PC-3 (cell line): ENCODE measurements around the gene CLDN11. TPM values are rescaled to one million over a fixed set of nuclear protein-coding genes. Genes with fewer than 3 reads are reported as not detected.

Experiments used
- ATAC-seq: fragments of 200-7000 bp; cut with Tn5 transposase; 2 replicates; pipeline ENCODE4 v1.9.1; 2020; ENCODE audit warnings: mild to moderate bottlenecking, moderate library complexity
- BruUV-seq: library from RNA; stranded (reverse); fragments of 400-500 nt; replicated peaks from 2 replicates; lab custom pipeline; 2021; lab: Mats Ljungman, UMichigan
- CTCF ChIA-PET: fragments of 300-600 bp; sonication (Branson Sonifier 250); formaldehyde crosslinking; loops from one replicate; lab custom pipeline; 2022; ENCODE audit warnings: antibody characterized with exemption; lab: Charles Lee
- POLR2A ChIA-PET: fragments of 300-600 bp; sonication (Branson Sonifier 250); formaldehyde crosslinking; loops from one replicate; lab custom pipeline; 2022; ENCODE audit warnings: antibody characterized with exemption; ENCODE audit not compliant: unreplicated experiment; lab: Charles Lee
- DNase-seq: peaks from one replicate; pipeline ENCODE4 v3.0.0-alpha.2; 2015
- H2AFZ ChIP-seq: fragments of 300-600 bp; sonication (generic); 2 replicates; pipeline ENCODE4 v1.6.0; 2016; ENCODE audit warnings: antibody characterized with exemption, low read length
- H3F3A ChIP-seq: fragments of 300-600 bp; sonication (generic); one replicate; pipeline ENCODE4 v1.6.0; 2017; ENCODE audit warnings: antibody characterized with exemption, low read length, control low read depth, mild to moderate bottlenecking; ENCODE audit not compliant: unreplicated experiment
- H3K27ac ChIP-seq: fragments of 300-600 bp; sonication (generic); 2 replicates; pipeline ENCODE4 v1.5.1; 2016; ENCODE audit warnings: mild to moderate bottlenecking, low read length
- H3K27me3 ChIP-seq: fragments of 300-600 bp; sonication (generic); 2 replicates; pipeline ENCODE4 v1.6.1; 2016; ENCODE audit warnings: low read length, mixed read lengths
- H3K36me3 ChIP-seq: fragments of 300-600 bp; sonication (generic); 2 replicates; pipeline ENCODE4 v1.6.1; 2016; ENCODE audit warnings: low read depth, mixed run types, low read length, mixed read lengths
- H3K4me1 ChIP-seq: fragments of 300-600 bp; sonication (generic); 2 replicates; pipeline ENCODE4 v1.5.1; 2016; ENCODE audit warnings: low read length; ENCODE audit not compliant: insufficient read depth
- H3K4me2 ChIP-seq: fragments of 300-600 bp; sonication (generic); 2 replicates; pipeline ENCODE4 v1.6.0; 2016; ENCODE audit warnings: low read length
- H3K4me3 ChIP-seq: fragments of 300-600 bp; sonication (generic); 2 replicates; pipeline ENCODE4 v1.5.1; 2016; ENCODE audit warnings: mild to moderate bottlenecking, low read length, mixed read lengths
- H3K79me2 ChIP-seq: fragments of 300-600 bp; sonication (generic); 2 replicates; pipeline ENCODE4 v1.6.1; 2017; ENCODE audit warnings: low read length, mixed read lengths
- H3K9ac ChIP-seq: fragments of 300-600 bp; sonication (generic); 2 replicates; pipeline ENCODE4 v1.6.0; 2016; ENCODE audit warnings: mild to moderate bottlenecking, low read length
- H3K9me2 ChIP-seq: fragments of 300-600 bp; sonication (generic); replicated peaks from 2 replicates; pipeline ENCODE4 v1.6.1; 2016; ENCODE audit warnings: mixed run types, low read length, mixed read lengths
- H3K9me3 ChIP-seq: fragments of 300-600 bp; sonication (generic); 2 replicates; pipeline ENCODE4 v1.6.1; 2016; ENCODE audit warnings: low read length, mixed read lengths
- H4K20me1 ChIP-seq: fragments of 300-600 bp; sonication (generic); 2 replicates; pipeline ENCODE4 v1.6.1; 2016; ENCODE audit warnings: low read length, mixed read lengths
- CTCF ChIP-seq: fragments of 300-600 bp; sonication (generic); conservative IDR thresholded peaks from 2 replicates; pipeline ENCODE4 v1.5.1; 2017; ENCODE audit warnings: antibody characterized with exemption, low read depth, mild to moderate bottlenecking, low read length
- EZH2 ChIP-seq: fragments of 300-600 bp; sonication (generic); IDR thresholded peaks from one replicate; pipeline ENCODE4 v1.6.1; 2017; ENCODE audit warnings: antibody characterized with exemption, mild to moderate bottlenecking, low read length; ENCODE audit not compliant: unreplicated experiment
- EZH2phosphoT487 ChIP-seq: fragments of 300-600 bp; sonication (generic); IDR thresholded peaks from 2 replicates; pipeline ENCODE4 v1.6.1; 2018; ENCODE audit warnings: mild to moderate bottlenecking, antibody characterized with exemption, low read length, borderline replicate concordance
- intact Hi-C: fragments of 100-400 bp; cut with micrococcal nuclease; formaldehyde crosslinking; loops from 2 replicates; pipeline ENCODE4 v1.9.0; 2023
- total RNA-seq: library from RNA; depleted of rRNA; stranded (reverse); fragments of >200 nt; gene quantifications from 2 replicates; pipeline ENCODE4 v1.2.3, GENCODE V29; 2014

Gene CLDN11
- total RNA-seq, 1 experiment from 2014 or later = 32.0 TPM

GRCh38 chr3:170448584-170448983 lies 29.9 kb downstream of the CLDN11 start:
- no peaks in the 10 kb centered on the region for H3F3A ChIP-seq
- H3K4me3 ChIP-seq = no peak overlapping the region
- no peaks in the 10 kb centered on the region for H3K36me3 ChIP-seq
- no peaks in the 10 kb centered on the region for H3K79me2 ChIP-seq
- H2AFZ ChIP-seq = no peak overlapping the region
- DNase-seq (no peak), ATAC-seq (no peak)
- no peaks in the 10 kb centered on the region for H3K9me3 ChIP-seq
- no peaks in the 10 kb centered on the region for H4K20me1 ChIP-seq
- no peak overlapping the region for H3K9ac ChIP-seq
- TF ChIP-seq EZH2phosphoT487 = no peak
- no peak for TF ChIP-seq CTCF
- TF ChIP-seq EZH2 = no peak
- H3K9me2 ChIP-seq = no peaks in the 10 kb centered on the region
- intact Hi-C loops = no loop called here
- POLR2A ChIA-PET = no interaction called here
- no peaks in the 10 kb centered on the region for H3K4me1 ChIP-seq
- H3K27ac ChIP-seq = no peak overlapping the region
- H3K4me2 ChIP-seq = no peak overlapping the region
- CTCF ChIA-PET = no interaction called here
- BruUV-seq = no TSS peak
- no peaks in the 10 kb centered on the region for H3K27me3 ChIP-seq

GRCh38 chr3:170450039-170450438 lies 31.4 kb downstream of the CLDN11 start:
- Histone ChIP-seq H4K20me1 (no peaks in the 10 kb centered on the region), H3K36me3 (no peaks in the 10 kb centered on the region), H3K9me3 (no peaks in the 10 kb centered on the region), H3K27me3 (no peaks in the 10 kb centered on the region), H3F3A (no peaks in the 10 kb centered on the region), H3K4me2 (no peak overlapping the region), H3K9me2 (no peaks in the 10 kb centered on the region), H2AFZ (no peak overlapping the region), H3K27ac (no peak overlapping the region), H3K4me1 (no peaks in the 10 kb centered on the region), H3K79me2 (no peaks in the 10 kb centered on the region), H3K9ac (no peak overlapping the region), H3K4me3 (no peak overlapping the region)
- BruUV-seq = no TSS peak
- ATAC-seq (no peak), DNase-seq (no peak)
- TF ChIP-seq EZH2phosphoT487 = no peak
- intact Hi-C loops = no loop called here
- CTCF ChIA-PET = interaction anchor here (0.6 to 1.1 kb wide), 2 partner anchors 18 to 362 kb away, joined by 3 read pairs; no protein-coding TSS in a partner anchor
- POLR2A ChIA-PET = no interaction called here

GRCh38 chr3:170454509-170454908 lies 35.8 kb downstream of the CLDN11 start:
- H3K4me2 ChIP-seq = no peak overlapping the region
- H3K9me2 ChIP-seq = no peaks in the 10 kb centered on the region
- H3K27ac ChIP-seq = no peak overlapping the region
- no peaks in the 10 kb centered on the region for H3F3A ChIP-seq
- intact Hi-C loops = no loop called here
- ChIA-PET POLR2A (interaction anchor here (0.7 kb wide), 1 partner anchor 416 kb away, joined by 9 read pairs; the partner anchor contains the start of gene RPL22L1), CTCF (no interaction called here)
- no peak for TF ChIP-seq CTCF
- TF ChIP-seq EZH2 = no peak
- no peak for TF ChIP-seq EZH2phosphoT487
- H3K79me2 ChIP-seq = no peaks in the 10 kb centered on the region
- no TSS peak for BruUV-seq
- H3K9me3 ChIP-seq = no peaks in the 10 kb centered on the region
- no peak overlapping the region for H3K9ac ChIP-seq
- H3K4me1 ChIP-seq = no peaks in the 10 kb centered on the region
- no peaks in the 10 kb centered on the region for H4K20me1 ChIP-seq
- DNase-seq (no peak), ATAC-seq (no peak)
- H3K4me3 ChIP-seq = no peak overlapping the region
- H3K27me3 ChIP-seq = no peaks in the 10 kb centered on the region
- H2AFZ ChIP-seq = no peak overlapping the region
- H3K36me3 ChIP-seq = no peaks in the 10 kb centered on the region
